Choroid plexus epithelial cell (primary cell): ENCODE measurements around the gene SEL1L.
"Not testable (repeated sequence)": the region's sequence is repeated elsewhere in the genome, so short reads cannot be mapped to it uniquely, and the experiment has no call there.

Experiments
- DNase-seq: peaks from one replicate; pipeline ENCODE4 v3.0.0-alpha.2; 2010; ENCODE audit warnings: low read depth
- H3K4me3 ChIP-seq: 2 replicates; pipeline ENCODE4 v1.5.1; 2011; ENCODE audit warnings: low read depth, mild to moderate bottlenecking, control low read depth, low read length, moderate library complexity
- CTCF ChIP-seq: conservative IDR thresholded peaks from 2 replicates; pipeline ENCODE4 v1.5.1; 2011; ENCODE audit warnings: low read depth, mild to moderate bottlenecking, control low read depth, inconsistent platforms, low read length, moderate library complexity

SEL1L gene

GRCh38 chr14:81474685-81475324, 58.8 kb downstream of the SEL1L start:
- DNase-seq, result no peak
- H3K4me3 ChIP-seq, result no peak overlapping the region
- TF ChIP-seq CTCF, result no peak

- H3K4me3 ChIP-seq, result no peak overlapping the region
- DNase-seq, result no peak
- TF ChIP-seq CTCF, result no peak
Observed at GRCh38 chr14:81474148-81474492, 59.5 kb downstream of the SEL1L start.

- no peak overlapping the region for H3K4me3 ChIP-seq
- DNase-seq, result no peak
- no peak for TF ChIP-seq CTCF
Observed at GRCh38 chr14:81473456-81474147, 60.1 kb downstream of the SEL1L start.

GRCh38 chr14:81472096-81472800, 61.4 kb downstream of the SEL1L start:
- no peak for TF ChIP-seq CTCF
- H3K4me3 ChIP-seq, result no peak overlapping the region
- no peak for DNase-seq

GRCh38 chr14:81471062-81471461, 62.6 kb downstream of the SEL1L start:
- DNase-seq, result no peak
- TF ChIP-seq CTCF, result no peak

GRCh38 chr14:81470557-81470826, 63.2 kb downstream of the SEL1L start:
- not testable (repeated sequence) for DNase-seq, H3K4me3 ChIP-seq

More at GRCh38 chr14:81471062-81471461, 62.6 kb downstream of the SEL1L start:
- no peak overlapping the region for H3K4me3 ChIP-seq

- TF ChIP-seq CTCF, result no peak
- H3K4me3 ChIP-seq, result no peak overlapping the region
- DNase-seq, result no peak
Observed at GRCh38 chr14:81466854-81467253, 66.8 kb downstream of the SEL1L start.
